Activated naive CD4-positive, alpha-beta T cell treated with anti-CD3 and anti-CD28 coated beads, Interleukin-2, amount 50 U/mL, for 24 hours (primary cell): ENCODE data around the gene NXPH4.

Experiments used
- H3K27ac Mint-ChIP-seq: one replicate; pipeline ENCODE4 v1.8.0; 2021; ENCODE audit warnings: mild to moderate bottlenecking, mixed read lengths
- H3K27me3 Mint-ChIP-seq: one replicate; pipeline ENCODE4 v1.8.0; 2021; ENCODE audit warnings: mixed read lengths
- H3K36me3 Mint-ChIP-seq: one replicate; pipeline ENCODE4 v1.8.0; 2021; ENCODE audit warnings: mixed read lengths
- H3K4me1 Mint-ChIP-seq: one replicate; pipeline ENCODE4 v1.8.0; 2021; ENCODE audit warnings: mixed read lengths
- H3K4me3 Mint-ChIP-seq: one replicate; pipeline ENCODE4 v1.8.0; 2021; ENCODE audit warnings: mild to moderate bottlenecking, mixed read lengths
- H3K9me3 Mint-ChIP-seq: one replicate; pipeline ENCODE4 v1.8.0; 2021; ENCODE audit warnings: mixed read lengths

NXPH4 gene

GRCh38 chr12:57236925-57237595 lies 20.5 kb downstream of the NXPH4 start:
- Mint-ChIP-seq H3K9me3 (no peaks in the 10 kb centered on the region), H3K36me3 (peaks cover 12% of the 10 kb centered on the region), H3K27me3 (peaks cover 19% of the 10 kb centered on the region), H3K27ac (peak overlapping the region; percentile 17), H3K4me3 (peak overlapping the region; percentile 86), H3K4me1 (peaks cover 54% of the 10 kb centered on the region)

- peaks cover 21% of the 10 kb centered on the region for H3K27me3 Mint-ChIP-seq
These were observed 21.0 kb downstream of the NXPH4 start for GRCh38 chr12:57237596-57237931.

GRCh38 chr12:57237932-57238853 lies 21.6 kb downstream of the NXPH4 start:
- peaks cover 22% of the 10 kb centered on the region for H3K27me3 Mint-ChIP-seq
- no peaks in the 10 kb centered on the region for H3K9me3 Mint-ChIP-seq
- peaks cover 11% of the 10 kb centered on the region for H3K36me3 Mint-ChIP-seq
- H3K4me3 Mint-ChIP-seq = peak overlapping the region; percentile 89
- H3K4me1 Mint-ChIP-seq = peaks cover 63% of the 10 kb centered on the region
- no peak overlapping the region for H3K27ac Mint-ChIP-seq

More at GRCh38 chr12:57237596-57237931, 21.0 kb downstream of the NXPH4 start:
- Mint-ChIP-seq H3K27ac (peak overlapping the region; percentile 55), H3K4me1 (peaks cover 57% of the 10 kb centered on the region), H3K9me3 (no peaks in the 10 kb centered on the region), H3K36me3 (peaks cover 12% of the 10 kb centered on the region), H3K4me3 (peak overlapping the region; percentile 86)

GRCh38 chr12:57238854-57239554 lies 22.4 kb downstream of the NXPH4 start:
- peak overlapping the region; percentile 89 for H3K4me3 Mint-ChIP-seq
- H3K27ac Mint-ChIP-seq = peak overlapping the region; percentile 57
- no peaks in the 10 kb centered on the region for H3K9me3 Mint-ChIP-seq
- H3K36me3 Mint-ChIP-seq = peaks cover 7% of the 10 kb centered on the region
- H3K27me3 Mint-ChIP-seq = peaks cover 25% of the 10 kb centered on the region
- H3K4me1 Mint-ChIP-seq = peaks cover 71% of the 10 kb centered on the region

- Mint-ChIP-seq H3K9me3 (no peaks in the 10 kb centered on the region), H3K36me3 (peaks cover 2% of the 10 kb centered on the region), H3K4me1 (peaks cover 73% of the 10 kb centered on the region), H3K27ac (peak overlapping the region; percentile 57), H3K4me3 (peak overlapping the region; percentile 89), H3K27me3 (peaks cover 25% of the 10 kb centered on the region)
These were observed 23.0 kb downstream of the NXPH4 start for GRCh38 chr12:57239587-57240065.

- H3K27ac Mint-ChIP-seq = peak overlapping the region; percentile 96
- peaks cover 25% of the 10 kb centered on the region for H3K27me3 Mint-ChIP-seq
- peaks cover 73% of the 10 kb centered on the region for H3K4me1 Mint-ChIP-seq
- peak overlapping the region; percentile 89 for H3K4me3 Mint-ChIP-seq
- no peaks in the 10 kb centered on the region for H3K9me3 Mint-ChIP-seq
- peaks cover 2% of the 10 kb centered on the region for H3K36me3 Mint-ChIP-seq
These were observed 23.7 kb downstream of the NXPH4 start for GRCh38 chr12:57240066-57240921.

GRCh38 chr12:57240926-57241401 lies 24.4 kb downstream of the NXPH4 start:
- Mint-ChIP-seq H3K36me3 (peaks cover 2% of the 10 kb centered on the region), H3K27ac (peak overlapping the region; percentile 96), H3K4me1 (peaks cover 70% of the 10 kb centered on the region), H3K4me3 (peak overlapping the region; percentile 89), H3K9me3 (no peaks in the 10 kb centered on the region), H3K27me3 (peaks cover 25% of the 10 kb centered on the region)

GRCh38 chr12:57241402-57242310 lies 25.1 kb downstream of the NXPH4 start:
- peaks cover 25% of the 10 kb centered on the region for H3K27me3 Mint-ChIP-seq
- peak overlapping the region; percentile 33 for H3K4me3 Mint-ChIP-seq

GRCh38 chr12:57242329-57242690 lies 25.7 kb downstream of the NXPH4 start:
- Mint-ChIP-seq H3K27ac (no peak overlapping the region), H3K36me3 (peaks cover 3% of the 10 kb centered on the region), H3K4me3 (peak overlapping the region; percentile 77), H3K9me3 (no peaks in the 10 kb centered on the region), H3K27me3 (peaks cover 22% of the 10 kb centered on the region), H3K4me1 (peaks cover 56% of the 10 kb centered on the region)

More at GRCh38 chr12:57241402-57242310, 25.1 kb downstream of the NXPH4 start:
- no peak overlapping the region for H3K27ac Mint-ChIP-seq
- peaks cover 63% of the 10 kb centered on the region for H3K4me1 Mint-ChIP-seq
- no peaks in the 10 kb centered on the region for H3K9me3 Mint-ChIP-seq
- peaks cover 2% of the 10 kb centered on the region for H3K36me3 Mint-ChIP-seq

GRCh38 chr12:57242691-57243454 lies 26.3 kb downstream of the NXPH4 start:
- peaks cover 17% of the 10 kb centered on the region for H3K27me3 Mint-ChIP-seq
- H3K36me3 Mint-ChIP-seq = peaks cover 3% of the 10 kb centered on the region
- H3K27ac Mint-ChIP-seq = peak overlapping the region; percentile 62

GRCh38 chr12:57243521-57244311 lies 27.1 kb downstream of the NXPH4 start:
- peaks cover 3% of the 10 kb centered on the region for H3K36me3 Mint-ChIP-seq
- no peak overlapping the region for H3K27ac Mint-ChIP-seq
- peak overlapping the region; percentile 77 for H3K4me3 Mint-ChIP-seq
- H3K27me3 Mint-ChIP-seq = peaks cover 16% of the 10 kb centered on the region
- H3K4me1 Mint-ChIP-seq = peaks cover 50% of the 10 kb centered on the region
- H3K9me3 Mint-ChIP-seq = no peaks in the 10 kb centered on the region

More at GRCh38 chr12:57242691-57243454, 26.3 kb downstream of the NXPH4 start:
- H3K4me1 Mint-ChIP-seq = peaks cover 51% of the 10 kb centered on the region
- peak overlapping the region; percentile 77 for H3K4me3 Mint-ChIP-seq
- H3K9me3 Mint-ChIP-seq = no peaks in the 10 kb centered on the region

- Mint-ChIP-seq H3K4me3 (peak overlapping the region; percentile 47), H3K36me3 (peaks cover 3% of the 10 kb centered on the region), H3K27ac (no peak overlapping the region), H3K4me1 (peaks cover 52% of the 10 kb centered on the region), H3K9me3 (no peaks in the 10 kb centered on the region), H3K27me3 (peaks cover 13% of the 10 kb centered on the region)
These were observed 27.7 kb downstream of the NXPH4 start for GRCh38 chr12:57244312-57244696.
